HFFc6 (cell line): ENCODE results near the gene EPHB1. TPM values are rescaled to one million over a fixed set of nuclear protein-coding genes. Genes with fewer than 3 reads are reported as not detected.

Experiments used
- DNase-seq: peaks from one replicate; pipeline ENCODE4 v3.0.0-alpha.2; 2018
- H3K27ac Mint-ChIP-seq: 2 replicates; pipeline ENCODE4 v1.8.0; 2020; ENCODE audit warnings: mild to moderate bottlenecking, mixed read lengths
- H3K27me3 Mint-ChIP-seq: 2 replicates; pipeline ENCODE4 v1.8.0; 2021; ENCODE audit warnings: mild to moderate bottlenecking, moderate library complexity, mixed read lengths; ENCODE audit not compliant: insufficient read depth
- H3K36me3 Mint-ChIP-seq: 2 replicates; pipeline ENCODE4 v1.8.0; 2021; ENCODE audit warnings: low read depth, mixed read lengths
- H3K4me1 Mint-ChIP-seq: 2 replicates; pipeline ENCODE4 v1.8.0; 2020; ENCODE audit warnings: low read depth, mixed read lengths
- H3K4me3 Mint-ChIP-seq: 2 replicates; pipeline ENCODE4 v1.8.0; 2020; ENCODE audit warnings: mild to moderate bottlenecking, moderate library complexity, mixed read lengths
- H3K9me3 Mint-ChIP-seq: 2 replicates; pipeline ENCODE4 v1.8.0; 2020; ENCODE audit warnings: mild to moderate bottlenecking, mixed read lengths
- total RNA-seq, 6 experiments: library from RNA; stranded (reverse); fragmentation: NEBNext Ultra II Directional; extraction: Animal tissue kit (Norgen Biotek cat#: 25700); gene quantifications; 2 replicates in 1 of 6; 3 replicates in 5 of 6; pipeline ENCODE4 v1.2.3, GENCODE V29; 2021
- TF ChIP-seq, protein P1 (sequence below): fragments of 200-600 bp; sonication (generic); IDR thresholded peaks from 2 replicates; pipeline ENCODE4 v1.5.0; 2021; ENCODE audit warnings: antibody characterized with exemption, mild to moderate bottlenecking

The EPHB1 gene
- total RNA-seq, 6 experiments from 2014 or later, result 0.88 to 2.6 (median 1.0) TPM

DNA sequence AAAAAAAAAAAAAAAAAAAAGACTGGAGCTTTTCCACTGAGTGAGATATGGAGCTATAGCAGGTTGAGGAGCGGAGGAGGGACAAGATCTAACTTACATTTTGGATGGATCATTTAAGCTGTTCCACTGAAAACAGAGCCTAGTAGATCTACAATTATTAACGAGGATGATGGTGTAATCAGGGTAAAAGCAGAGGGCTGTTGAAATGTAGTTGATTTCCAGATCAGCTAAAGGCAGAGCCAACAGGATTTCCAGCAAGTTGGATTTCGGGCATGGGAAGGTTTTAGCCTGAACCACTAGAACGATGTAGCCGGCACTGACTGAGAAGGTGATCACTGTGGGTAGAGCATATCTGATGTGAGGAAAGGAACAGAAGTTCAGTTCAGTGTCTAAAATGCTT is 360.7 kb downstream of the EPHB1 start:
- H3K4me3 Mint-ChIP-seq, result no peak overlapping the region
- H3K27ac Mint-ChIP-seq, result no peak overlapping the region
- no peaks in the 10 kb centered on the region for H3K4me1 Mint-ChIP-seq
- DNase-seq, result no peak
- H3K27me3 Mint-ChIP-seq, result peaks cover 3% of the 10 kb centered on the region
- H3K9me3 Mint-ChIP-seq, result peaks cover 14% of the 10 kb centered on the region
- no peaks in the 10 kb centered on the region for H3K36me3 Mint-ChIP-seq
- TF ChIP-seq, protein P1, sequence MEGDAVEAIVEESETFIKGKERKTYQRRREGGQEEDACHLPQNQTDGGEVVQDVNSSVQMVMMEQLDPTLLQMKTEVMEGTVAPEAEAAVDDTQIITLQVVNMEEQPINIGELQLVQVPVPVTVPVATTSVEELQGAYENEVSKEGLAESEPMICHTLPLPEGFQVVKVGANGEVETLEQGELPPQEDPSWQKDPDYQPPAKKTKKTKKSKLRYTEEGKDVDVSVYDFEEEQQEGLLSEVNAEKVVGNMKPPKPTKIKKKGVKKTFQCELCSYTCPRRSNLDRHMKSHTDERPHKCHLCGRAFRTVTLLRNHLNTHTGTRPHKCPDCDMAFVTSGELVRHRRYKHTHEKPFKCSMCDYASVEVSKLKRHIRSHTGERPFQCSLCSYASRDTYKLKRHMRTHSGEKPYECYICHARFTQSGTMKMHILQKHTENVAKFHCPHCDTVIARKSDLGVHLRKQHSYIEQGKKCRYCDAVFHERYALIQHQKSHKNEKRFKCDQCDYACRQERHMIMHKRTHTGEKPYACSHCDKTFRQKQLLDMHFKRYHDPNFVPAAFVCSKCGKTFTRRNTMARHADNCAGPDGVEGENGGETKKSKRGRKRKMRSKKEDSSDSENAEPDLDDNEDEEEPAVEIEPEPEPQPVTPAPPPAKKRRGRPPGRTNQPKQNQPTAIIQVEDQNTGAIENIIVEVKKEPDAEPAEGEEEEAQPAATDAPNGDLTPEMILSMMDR, result no peak

DNA sequence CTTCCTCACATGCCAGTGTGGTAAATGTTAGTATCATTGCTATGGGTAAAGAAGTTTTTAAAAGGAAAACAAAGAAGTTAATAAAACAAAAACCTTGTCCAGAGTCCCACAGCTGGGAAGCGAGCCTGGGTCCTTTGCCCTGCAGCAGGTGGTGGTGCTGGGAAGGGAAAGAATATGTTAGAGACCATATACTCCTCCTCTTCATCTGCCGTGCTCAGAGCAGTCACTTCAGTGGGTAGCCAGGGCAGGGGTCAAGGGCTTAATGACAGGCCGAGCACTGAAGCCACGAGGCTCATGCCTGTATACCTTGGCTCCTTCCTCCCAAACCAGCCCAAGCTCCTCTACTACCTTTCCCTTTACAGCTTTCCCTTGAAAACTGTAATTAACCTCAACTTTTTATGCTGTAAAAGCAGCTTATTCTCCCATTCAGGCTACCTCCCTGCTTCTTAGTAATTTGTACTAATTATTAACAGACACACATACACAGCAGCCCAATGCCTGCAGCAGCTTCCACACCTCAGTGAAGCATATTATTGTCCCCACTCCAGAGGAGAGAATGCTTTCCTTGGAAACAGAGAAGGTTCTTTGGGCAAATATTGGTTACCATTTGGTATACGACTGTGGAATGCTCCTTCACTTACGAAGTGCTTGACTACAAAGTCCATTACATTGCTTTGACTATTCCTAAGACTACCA is 362.1 kb downstream of the EPHB1 start:
- TF ChIP-seq, protein P1, result no peak
- no peak overlapping the region for H3K27ac Mint-ChIP-seq
- H3K9me3 Mint-ChIP-seq, result peaks cover 15% of the 10 kb centered on the region
- no peaks in the 10 kb centered on the region for H3K36me3 Mint-ChIP-seq
- no peak for DNase-seq
- peaks cover under 1% of the 10 kb centered on the region for H3K27me3 Mint-ChIP-seq
- no peaks in the 10 kb centered on the region for H3K4me1 Mint-ChIP-seq
- H3K4me3 Mint-ChIP-seq, result no peak overlapping the region

DNA sequence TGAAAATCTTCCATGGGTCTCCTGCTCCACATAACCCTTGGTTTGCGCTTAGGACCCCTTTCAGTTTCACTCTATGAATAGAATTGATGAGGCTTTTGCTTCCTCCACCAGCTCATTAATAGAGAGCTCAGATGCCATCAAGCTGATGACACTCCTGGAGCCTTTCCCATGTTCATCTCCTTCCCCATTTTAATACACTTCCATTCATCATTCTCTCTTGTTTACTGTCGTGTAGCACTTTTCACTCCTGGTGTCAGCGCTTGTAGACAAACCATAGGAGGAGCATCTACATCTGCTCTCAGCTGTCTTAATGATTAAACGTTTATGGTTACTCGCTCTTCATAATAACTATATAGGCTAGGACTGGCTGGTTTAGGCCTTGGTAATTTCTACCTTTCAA is 363.5 kb downstream of the EPHB1 start:
- Mint-ChIP-seq H3K27me3 (no peaks in the 10 kb centered on the region; the same call in none of the 2 replicates), H3K36me3 (no peaks in the 10 kb centered on the region), H3K9me3 (peaks cover 13% of the 10 kb centered on the region), H3K4me1 (no peaks in the 10 kb centered on the region), H3K27ac (no peak overlapping the region), H3K4me3 (no peak overlapping the region)
- TF ChIP-seq, protein P1, result no peak
- DNase-seq, result no peak

DNA sequence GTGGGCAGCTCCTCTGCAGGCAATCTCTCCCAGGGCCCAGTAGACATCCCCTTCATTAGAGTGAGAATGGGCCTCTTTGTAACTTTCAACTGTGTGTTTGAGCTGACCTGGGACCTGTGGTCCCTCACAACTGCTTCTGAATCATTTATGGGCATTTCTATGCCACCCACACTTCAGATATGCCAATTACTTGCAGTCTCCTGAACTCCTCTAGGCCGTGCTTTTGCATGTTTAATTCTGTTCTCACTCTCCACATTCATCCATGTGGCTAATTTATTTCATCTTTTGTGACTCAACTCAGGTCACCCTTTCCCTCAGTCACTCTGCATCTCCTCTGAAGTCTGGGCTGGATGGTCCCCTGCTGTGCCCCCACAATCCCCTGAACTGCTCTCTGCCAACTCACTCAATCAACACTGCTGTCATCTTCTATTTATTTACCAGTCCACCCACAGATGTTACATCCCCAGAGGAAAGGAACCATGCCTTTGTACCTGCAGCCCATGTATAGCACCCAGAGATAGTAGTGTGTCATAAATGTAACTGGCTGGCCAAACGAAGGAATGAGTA is 364.7 kb downstream of the EPHB1 start:
- H3K9me3 Mint-ChIP-seq, result peaks cover 13% of the 10 kb centered on the region
- no peak for DNase-seq
- H3K4me1 Mint-ChIP-seq, result no peaks in the 10 kb centered on the region
- H3K36me3 Mint-ChIP-seq, result no peaks in the 10 kb centered on the region
- TF ChIP-seq, protein P1, result no peak
- H3K27me3 Mint-ChIP-seq, result no peaks in the 10 kb centered on the region; the same call in none of the 2 replicates
- no peak overlapping the region for H3K27ac Mint-ChIP-seq
- no peak overlapping the region for H3K4me3 Mint-ChIP-seq

DNA sequence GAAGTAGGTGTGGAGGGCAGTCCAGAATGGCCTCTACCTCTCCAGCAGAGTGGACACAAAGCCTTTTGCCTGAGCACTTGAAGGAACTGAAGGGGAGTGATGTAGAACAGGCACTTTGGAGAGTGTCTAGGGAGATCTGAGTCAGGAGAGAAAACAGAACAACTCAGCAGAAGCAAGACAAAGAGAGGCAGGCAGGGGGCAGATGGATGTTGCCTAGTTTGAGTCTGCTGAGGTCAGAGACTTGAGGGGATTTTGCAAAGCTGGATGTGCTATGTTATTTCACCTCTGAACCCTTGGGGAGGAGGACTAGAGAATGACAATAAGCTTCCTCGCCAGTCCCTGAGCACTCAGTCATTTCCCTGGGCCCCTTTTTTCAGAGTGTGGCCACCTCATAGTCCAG is 366.4 kb downstream of the EPHB1 start:
- no peaks in the 10 kb centered on the region for H3K36me3 Mint-ChIP-seq
- H3K27ac Mint-ChIP-seq, result no peak overlapping the region
- H3K4me1 Mint-ChIP-seq, result no peaks in the 10 kb centered on the region
- no peak for DNase-seq
- peaks cover 7% of the 10 kb centered on the region; the same call in 1 of the 2 replicates for H3K9me3 Mint-ChIP-seq
- H3K27me3 Mint-ChIP-seq, result no peaks in the 10 kb centered on the region; the same call in none of the 2 replicates
- TF ChIP-seq, protein P1, result no peak
- H3K4me3 Mint-ChIP-seq, result no peak overlapping the region
